HG03442 (cell line): ENCODE data around the gene USP54.

ENCODE experiments used
- ATAC-seq: cut with Tn5 transposase; IDR thresholded peaks from one replicate; pipeline ENCODE4 v1.9.1; 2021; ENCODE audit warnings: mild to moderate bottlenecking, moderate library complexity; ENCODE audit not compliant: unreplicated experiment

The USP54 gene

DNA sequence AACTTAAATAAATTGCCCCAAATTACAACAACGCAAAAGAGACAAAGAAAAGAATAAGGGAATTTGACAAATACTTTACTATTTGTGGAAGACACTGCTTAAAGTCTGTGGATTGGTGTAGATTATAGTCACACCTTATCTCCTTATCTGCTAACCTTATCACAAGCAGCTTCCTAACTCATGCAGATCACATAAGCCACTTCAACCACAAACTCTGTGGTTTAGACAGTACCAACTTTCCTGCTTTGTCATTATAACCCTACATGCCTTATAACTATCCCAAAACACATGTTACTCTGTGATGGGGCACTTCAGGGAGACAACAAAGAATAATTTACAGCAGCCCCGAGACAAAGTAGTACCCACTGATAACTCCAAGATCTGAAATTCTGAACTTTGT, 53.9 kb downstream of the USP54 start:
- no peak for ATAC-seq

DNA sequence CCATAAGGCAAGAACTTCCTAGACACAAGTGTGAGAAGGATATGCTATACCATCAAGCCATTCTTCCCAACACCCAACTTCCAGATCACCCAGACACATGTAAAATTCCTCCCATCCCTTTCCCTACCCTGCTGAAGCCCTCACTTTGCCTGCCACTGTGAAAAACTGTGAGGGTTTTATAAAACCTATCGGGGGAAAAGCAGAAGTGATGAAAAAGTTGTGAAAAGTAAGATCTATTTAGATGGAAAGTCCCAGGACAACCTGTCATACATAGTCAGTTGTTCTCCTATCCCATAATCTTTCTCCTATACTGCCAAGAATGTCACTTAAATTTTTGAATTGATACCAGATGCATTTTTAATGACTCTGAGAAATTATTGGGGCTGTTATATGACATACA, 56.3 kb downstream of the USP54 start:
- no peak for ATAC-seq

DNA sequence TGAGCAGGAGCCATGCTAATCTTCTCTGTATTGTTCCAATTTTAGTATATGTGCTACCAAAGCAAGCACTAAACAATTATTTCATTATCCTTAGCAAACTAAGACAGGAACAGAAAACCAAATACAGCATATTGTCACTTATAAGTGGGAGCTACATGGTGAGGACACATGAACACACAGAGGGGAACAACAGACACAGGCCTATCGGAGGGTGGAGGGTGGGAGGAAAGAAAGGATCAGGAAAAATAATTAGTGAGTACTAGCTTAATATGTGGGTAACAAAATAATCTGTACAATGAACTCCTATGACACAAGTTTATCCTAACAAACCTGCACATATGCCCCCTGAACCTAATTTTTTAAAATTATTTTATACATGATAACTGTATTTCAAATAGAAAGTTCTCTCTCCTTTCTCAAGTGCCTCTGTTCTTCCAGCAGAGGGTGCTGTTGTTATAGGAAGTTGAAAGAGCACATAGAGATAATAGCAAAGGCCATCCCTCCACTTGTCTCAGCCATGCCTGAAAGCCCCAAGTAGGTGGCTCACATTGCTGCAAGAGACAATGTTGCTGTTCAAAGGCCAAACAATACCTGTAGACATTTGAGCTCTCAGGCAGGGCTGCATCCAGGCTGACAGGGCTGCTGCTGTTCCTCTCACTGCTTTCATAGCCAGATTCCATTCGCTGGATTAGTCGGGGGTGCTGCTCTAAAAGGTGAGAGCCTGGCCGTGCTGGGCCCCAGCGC, 61.9 kb downstream of the USP54 start:
- ATAC-seq, result no peak

DNA sequence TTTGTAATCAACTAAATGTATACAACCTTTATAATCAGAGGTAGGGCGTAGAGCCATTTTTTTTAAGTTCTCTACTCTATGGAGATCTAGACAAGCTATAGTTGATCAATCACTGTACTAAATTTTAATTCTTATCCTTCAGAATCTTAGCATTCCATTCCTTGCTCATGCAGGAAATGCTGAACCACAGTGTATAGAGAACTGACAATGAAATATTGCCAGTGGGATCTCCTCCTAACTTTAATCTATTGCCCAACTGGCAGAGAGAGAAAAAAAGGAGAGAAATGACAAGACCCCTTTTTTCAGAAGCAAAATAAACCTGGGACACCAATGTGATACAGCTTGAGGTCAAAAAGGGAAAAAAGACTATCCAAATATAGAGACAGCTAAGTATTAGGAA, 68.9 kb downstream of the USP54 start:
- ATAC-seq, result no peak

DNA sequence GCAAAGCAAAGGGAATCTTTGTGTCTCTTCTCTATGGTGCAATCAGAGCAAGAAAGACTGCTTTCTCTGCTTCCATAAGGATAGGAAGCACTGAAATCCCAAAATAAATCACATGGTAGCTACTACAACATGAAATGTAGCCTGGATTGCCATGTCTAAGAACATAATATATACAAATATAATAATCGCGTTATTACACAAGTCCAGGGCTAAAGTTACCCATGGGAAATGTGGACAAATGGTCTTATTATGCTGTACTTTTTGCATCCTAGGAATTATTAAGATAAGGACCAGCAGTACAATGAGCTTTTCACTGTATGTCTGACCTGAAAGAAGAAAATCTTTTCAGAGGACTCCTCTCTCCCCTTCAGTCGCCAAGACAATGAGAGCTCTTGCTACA, 71.8 kb downstream of the USP54 start:
- no peak for ATAC-seq

DNA sequence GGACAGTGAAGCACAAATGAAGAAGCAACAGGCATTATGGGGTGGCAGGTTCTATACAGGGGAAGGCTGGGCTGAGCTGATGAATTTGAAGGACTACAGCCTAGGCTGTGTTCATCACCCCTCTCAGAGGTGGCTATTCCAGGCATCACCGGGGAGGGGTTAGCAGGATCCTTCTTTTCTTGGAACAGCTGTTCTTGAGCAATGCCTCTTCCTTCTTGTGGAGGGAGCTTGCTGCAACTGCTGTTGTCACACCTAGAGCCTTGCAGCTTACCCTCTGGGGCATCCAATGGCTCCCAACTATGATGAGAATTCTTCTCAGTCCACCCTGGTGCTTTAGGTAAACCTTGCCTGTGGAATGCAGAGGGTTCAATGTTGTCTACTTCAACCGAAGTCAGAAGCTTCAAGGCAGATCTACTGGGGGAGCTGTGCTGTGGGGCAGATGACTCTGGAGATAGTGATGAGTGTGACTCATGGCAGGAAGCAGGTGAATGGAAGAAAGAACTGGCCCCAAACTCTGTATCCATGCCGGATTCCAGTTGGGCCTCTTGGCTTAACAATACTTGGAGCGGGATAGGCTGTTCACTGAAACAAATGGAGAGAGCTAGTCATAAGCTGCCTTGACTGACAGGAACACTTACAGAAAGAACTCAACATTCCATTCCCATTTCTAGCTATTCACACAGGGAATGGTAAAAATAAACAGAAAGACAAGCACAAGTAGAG, 73.8 kb downstream of the USP54 start:
- no peak for ATAC-seq

DNA sequence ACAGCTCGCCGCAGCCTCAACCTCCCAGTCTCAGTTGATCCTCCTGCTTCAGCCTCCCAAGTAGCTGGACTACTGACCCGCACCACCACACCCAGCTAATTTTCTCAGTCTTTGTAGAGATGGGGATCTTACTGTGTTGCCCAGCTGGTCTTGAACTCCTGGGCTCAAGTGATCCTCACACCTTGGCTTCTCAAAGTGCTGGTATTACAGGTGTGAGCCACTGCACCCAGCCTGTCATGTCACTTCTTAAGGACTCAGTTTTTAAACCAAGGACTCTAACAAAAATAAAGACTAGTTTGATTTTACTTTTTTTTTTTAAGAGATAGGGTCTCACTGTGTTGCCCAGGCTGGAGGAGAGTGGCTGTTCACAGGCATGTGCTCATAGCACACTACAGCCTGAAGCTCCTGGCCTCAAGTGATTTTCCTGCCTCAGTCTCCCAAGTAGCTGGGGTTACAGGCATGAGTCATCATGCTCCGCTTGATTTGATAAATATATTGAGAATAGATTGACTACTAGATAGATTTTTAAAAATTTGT, 78.9 kb downstream of the USP54 start:
- no peak for ATAC-seq

DNA sequence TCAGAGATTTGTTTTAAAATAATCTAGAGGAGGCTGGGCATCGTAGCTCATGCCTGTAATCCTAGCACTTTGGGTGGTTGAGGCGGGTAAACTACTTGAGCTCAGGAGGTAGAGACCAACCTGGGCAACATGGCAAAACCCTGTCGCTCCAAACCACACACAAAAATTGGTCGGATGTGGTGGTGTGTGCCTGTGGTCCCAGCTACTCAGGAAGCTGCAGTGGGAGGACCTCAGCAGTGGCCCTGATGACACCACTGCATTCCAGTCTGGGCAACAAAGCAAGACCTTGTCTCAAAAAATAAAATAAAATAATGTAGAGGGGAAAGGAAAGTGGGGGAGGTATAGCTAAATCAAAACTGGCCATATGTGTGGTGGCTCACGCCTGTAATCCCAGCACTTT, 81.4 kb downstream of the USP54 start:
- ATAC-seq, result no peak

DNA sequence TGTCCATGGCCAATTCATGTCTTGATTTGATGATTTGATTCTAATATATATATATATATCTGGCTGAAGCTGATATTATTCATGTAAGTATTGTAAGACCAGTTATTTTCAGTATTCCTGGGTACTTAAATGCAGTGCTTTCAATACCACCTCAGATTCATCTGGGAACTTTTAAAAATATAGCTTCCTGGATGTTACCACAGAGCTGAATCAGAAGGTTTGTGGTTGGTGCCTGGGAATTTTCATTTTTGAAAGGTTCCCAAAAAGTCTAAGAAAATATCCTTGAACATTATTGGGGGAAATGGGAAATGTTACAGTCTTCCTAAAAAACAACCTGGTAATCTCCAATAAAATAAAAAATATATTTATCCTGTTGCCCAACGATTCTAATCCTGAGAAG, 84.7 kb downstream of the USP54 start:
- no peak for ATAC-seq

DNA sequence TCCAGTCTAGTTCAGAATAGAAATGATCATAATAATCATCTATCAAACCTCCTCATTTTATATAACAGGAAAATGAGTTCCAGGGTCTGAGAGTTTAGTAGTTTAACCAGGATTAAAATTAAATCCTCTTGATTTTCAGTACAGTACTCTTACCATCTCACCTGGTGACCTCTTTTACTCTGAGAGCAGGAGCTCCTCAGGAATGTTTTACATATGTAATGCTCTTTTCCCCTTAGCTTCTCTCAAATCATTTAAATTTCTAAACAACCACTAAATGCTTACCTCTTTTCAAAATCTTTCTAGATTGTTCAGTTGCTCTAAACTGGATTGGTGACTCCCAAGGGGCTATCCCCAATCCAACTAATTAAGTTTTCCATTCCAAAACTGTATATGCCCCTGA, 85.1 kb downstream of the USP54 start:
- ATAC-seq, result no peak

DNA sequence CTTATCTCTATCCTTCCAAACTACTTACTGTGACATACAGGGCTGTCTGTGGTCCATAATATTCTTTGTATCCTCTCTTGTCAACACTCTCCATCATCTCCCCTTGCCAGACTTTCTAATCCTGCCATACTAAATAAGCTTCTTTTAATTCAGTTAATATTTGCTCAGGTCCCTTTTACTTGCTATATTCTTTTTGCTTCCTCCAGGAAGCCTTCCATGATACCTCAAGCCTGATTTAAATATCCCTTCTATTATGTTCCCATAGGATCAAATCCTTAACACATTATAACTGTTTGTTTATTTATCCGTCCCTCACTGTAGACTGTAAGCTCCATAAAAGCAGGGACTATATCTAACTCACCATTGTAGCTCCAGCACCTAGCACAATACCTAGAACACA, 88.1 kb downstream of the USP54 start:
- ATAC-seq, result no peak

DNA sequence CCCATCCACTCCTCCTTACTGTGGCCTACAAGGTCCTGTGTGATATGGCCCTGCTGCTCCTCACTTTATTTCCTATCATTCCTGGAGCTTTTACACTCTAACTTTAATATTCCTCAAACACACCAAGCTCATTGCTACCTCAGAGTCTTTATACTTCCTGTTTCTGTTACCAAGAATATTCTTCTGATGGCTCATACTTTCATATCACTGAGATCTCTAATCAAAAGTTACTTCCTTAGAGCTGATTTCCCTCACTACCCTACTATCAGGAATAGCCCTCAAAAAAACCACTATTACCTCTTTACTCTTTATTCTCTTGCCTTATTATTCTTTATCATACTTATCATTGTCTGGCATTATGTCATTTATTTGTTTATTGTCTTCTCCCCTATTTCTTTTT, 89.5 kb downstream of the USP54 start:
- no peak for ATAC-seq

DNA sequence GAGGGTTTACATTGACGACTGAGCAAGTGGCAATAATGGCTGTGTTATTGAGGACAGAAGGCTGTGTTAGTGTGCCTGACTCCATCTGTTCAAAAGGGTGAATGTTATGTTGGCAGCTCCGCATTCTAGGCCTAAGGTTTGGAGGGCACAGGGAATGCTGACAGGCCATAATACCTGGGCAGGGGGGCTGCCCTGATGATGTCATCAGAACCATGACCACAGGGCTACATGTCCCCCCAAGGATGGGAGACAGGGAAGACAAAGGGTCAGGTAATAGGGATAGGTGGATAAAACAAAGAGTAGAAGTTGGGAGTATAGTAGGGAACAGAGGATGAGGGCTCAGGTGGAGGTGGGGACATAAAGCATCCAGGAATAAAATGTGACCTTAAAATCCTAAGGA, 93.5 kb downstream of the USP54 start:
- ATAC-seq, result no peak

DNA sequence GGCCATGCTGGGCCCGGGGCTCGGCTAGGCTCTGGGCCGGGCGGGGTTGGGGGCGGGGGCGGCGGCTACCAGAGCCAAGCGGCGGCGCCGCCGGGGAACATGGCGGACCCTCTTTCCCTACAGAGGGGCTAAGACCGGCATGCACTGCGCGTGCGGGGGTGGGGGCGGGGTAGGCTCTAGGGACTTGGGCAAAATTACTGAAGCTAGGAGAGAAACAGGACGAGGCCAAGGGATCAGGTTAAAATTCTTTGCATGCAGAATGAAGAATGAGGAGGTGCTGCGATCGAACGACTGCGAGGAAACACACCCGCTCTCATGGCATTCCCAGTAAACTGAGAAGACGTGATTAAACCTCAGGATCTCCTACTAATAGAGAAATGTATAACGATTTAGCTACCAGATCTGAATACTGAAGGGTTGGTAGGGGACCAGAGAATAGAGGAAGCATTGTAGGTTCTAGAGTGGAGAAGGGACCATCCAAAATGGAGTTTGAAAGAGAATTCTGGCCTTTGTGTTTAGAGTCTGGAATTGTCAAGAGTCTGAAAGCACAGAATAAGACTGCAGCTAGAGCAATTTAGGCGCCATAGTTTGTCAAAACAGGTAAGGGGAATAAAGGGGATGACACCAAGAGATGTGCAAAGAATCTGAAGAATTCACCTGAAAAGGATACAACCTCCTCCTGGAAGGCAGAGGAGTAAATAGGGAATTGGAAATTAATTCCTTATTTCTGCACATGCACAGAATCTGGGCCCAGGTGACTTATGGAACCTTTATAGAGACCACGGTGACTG, 95.1 kb downstream of the USP54 start, which contains the start of gene PPP3CB:
PPP3CB (minus strand) TSS at position 141 of the 791 bp plus-strand sequence; CDS start at position 6, 135 bp downstream.
- peak; percentile 53 for ATAC-seq

DNA sequence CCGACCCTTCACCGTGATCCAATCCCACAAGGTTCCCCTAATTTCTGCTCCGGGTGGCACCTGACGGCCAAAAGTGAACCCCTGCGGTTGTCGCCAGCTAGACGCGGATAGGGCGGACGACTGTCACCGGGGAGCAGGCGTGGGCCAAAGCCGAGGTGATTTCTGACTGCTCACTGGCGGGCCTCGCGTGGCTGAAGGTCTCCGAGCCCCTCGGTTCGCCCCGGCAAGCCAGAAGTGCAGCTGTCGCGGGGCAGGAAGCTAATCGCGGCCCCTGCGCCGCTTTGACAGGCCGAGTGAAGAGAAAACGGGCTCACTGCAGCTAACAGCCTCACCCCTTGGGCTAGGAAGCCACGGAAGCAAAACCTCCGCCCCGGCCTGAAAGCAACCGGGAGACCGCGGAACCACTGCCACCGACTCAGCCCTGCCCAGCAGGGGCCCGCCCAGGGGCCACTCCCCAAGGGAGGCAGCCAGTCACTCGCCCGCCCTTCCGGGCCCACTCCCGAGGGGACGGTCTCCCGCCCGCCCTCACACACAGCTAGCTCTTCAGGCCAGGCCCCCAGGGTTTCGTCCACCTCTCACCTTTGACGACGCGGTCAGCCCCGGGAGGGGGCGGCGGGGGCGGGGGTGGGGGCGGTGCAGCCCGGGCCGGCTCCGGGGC, 95.8 kb downstream of the USP54 start:
- ATAC-seq, result peak; percentile 91

DNA sequence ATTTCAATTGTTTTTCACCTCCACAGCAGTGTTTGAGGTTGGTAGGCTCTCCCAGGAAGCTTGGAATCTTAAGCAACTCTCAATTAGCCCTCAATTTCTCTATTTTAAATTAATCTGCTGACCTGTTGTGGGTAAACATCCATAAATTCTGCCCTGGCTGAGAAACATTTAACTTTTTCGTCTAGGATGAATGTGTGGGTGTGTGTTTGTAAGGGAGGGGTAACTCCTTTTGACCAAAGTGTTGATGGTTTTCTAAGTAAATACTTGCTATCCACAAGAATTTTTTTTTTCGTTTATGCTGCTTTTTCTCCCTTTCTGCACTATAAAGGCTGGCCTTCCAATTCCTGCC, 96.3 kb downstream of the USP54 start:
- no peak for ATAC-seq

DNA sequence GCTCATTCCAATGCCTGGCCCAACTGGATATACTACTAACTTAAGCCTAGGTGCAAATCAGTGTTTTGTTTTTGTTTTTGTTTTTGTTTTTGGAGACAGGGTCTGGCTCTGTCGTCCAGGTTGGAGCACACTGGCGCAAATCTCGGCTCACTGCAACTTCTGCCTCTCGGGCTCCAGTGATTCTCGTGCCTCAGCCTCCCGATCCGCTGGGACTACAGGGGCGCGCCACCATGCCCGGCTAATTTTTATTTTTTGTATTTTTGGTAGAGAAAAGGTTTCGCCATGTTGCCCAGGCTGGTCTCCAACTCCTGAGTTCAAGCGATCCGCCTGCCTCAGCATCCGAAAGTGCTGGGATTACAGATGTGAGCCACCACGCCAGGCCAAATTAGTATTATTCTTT, 96.9 kb downstream of the USP54 start:
- ATAC-seq, result no peak

DNA sequence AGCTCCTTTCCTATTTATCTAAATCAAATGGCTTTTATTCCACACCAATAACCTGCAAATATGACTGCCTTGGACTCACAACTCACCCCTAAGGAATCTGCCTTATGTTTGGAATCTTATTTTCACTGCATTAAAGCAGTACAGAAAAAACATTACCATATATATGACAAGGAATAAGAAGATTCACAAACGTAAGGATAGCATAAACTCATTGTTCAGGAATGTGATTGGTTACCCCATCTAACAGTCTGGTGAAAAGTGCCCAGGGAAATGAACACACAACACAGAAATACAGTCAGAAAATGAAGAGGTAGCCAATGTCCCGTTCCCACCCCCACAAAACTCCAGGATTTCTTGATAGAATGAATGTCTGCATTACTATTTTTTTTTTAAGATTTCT, 97.4 kb downstream of the USP54 start:
- no peak for ATAC-seq

DNA sequence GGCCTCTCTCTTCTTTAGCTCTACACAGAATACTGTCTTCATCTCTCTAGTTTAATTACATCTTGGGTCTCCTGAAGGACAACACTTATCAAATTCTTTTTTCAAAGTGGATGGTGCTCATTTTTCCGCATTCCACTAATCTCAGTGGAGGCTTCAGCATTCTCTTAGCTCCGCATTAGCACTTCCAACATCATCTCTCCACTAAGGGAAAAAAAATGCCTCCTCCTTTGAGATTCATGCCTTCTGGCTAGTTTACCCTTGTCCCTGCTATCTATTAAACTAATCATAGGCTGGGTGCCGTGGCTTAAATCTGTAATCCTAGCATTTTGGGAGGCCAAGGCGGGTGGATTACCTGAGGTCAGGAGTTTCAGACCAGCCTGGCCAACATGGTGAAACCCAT, 104.5 kb downstream of the USP54 start:
- ATAC-seq, result no peak

DNA sequence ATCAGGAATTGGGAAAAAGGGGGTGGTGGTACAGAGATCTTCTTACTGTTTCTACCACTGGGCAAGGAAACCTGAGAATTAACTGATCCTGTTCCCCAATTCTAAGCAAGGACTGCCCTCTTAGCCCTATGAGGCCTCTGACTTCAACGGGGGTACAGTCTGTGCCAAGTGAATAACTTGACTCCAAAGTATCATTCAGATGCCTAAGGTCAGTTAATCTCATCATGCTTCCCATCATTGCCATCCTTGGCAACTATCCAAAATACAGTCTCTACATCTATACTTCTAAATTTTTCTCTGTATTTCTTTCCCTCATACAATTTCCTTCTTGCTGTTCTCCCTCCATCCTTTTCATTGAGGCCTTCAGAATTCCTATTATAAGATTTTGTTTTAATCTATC, 105.8 kb downstream of the USP54 start:
- ATAC-seq, result no peak

DNA sequence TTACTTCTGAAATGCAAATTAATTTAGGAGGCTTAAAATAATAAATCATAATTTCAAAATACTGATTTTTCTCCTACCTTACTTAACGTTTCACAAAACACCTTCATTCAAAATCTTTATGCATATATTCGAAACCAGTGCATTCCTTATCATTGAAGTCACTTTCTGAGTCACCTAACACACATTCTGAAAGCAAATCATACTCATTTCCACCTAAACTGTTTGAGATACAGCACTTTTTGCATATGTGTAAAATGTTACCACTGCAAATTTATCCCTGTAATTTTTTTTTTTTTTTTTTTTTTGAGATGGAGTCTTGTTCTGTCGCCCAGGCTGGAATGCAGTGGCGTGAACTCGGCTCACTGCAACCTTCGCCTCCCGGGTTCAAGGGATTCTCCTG, 111.0 kb downstream of the USP54 start:
- ATAC-seq, result no peak
